Epidermal melanocyte (primary cell): Measurements from ENCODE around the gene MAN1C1.

Experiments used
- DNase-seq: peaks from one replicate; pipeline ENCODE4 v3.0.0; 2011; ENCODE audit warnings: low spot score; ENCODE audit not compliant: insufficient read length

The MAN1C1 gene

DNA sequence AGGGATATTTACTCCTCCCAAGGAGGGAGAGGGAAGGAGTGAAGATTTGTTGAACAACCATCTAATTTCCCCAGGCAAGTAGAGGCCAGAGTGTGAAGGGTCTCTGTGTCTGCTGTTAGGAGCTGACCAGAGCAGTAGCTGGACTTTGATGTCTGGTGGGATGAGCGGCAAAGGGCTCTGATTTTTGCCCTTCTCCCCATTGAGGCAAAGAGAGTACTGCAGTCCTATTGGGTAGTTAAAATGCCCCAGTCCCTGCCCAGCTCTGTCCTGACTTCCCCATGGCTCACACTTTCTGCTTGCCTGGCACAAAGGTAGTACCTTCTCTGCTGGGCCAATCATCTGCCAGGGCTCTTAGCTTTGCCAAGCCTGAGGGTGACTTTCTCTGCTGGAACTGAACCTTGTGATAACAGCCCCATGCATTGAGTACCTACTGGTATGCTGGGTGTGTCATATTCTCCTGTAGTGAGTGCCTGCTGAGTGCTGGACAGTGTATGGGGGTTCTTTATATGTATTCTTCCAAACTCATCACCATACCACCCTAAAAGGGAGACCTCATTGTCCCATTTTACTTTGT is 119.5 kb downstream of the MAN1C1 start:
- peak; percentile 5 for DNase-seq

DNA sequence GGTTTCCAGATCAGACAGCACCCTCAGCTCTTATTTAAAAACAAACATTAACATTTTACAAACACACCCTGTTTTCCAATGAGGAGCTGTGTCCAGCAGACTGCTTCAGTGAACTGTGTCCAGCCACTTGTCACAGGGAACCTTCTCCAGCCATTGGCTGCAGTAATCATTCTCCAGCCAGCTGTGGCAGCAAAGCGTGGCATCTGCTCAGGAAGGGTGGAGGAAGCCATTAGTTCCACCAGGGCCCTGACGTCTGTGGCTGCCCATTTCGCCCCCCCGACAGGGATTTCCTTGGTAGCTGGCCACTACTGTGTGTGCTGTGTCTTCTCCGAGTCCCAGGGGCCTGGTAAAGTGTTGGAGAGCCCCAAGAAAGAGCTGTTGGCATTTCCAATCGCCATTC is 120.5 kb downstream of the MAN1C1 start:
- DNase-seq: peak; percentile 19

DNA sequence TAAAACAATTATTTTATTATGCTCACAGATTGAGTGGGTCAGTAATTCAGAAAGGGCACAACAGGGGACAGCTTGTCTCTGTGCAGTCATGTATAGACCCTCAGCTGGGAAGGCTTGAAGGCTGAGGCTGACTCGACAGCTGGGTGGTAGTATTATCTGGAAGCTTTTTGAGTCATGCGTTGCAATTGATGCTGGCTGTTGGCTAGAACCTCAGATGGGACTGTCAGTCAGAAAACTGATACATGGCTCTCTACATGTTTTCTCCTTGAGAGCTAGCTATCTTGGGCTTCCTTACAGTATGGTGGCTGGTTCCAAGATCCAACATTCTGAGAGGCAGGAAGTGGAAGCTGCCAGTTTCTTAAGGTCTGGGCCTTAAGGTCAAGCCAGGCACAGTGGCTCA is 121.9 kb downstream of the MAN1C1 start:
- no peak for DNase-seq

DNA sequence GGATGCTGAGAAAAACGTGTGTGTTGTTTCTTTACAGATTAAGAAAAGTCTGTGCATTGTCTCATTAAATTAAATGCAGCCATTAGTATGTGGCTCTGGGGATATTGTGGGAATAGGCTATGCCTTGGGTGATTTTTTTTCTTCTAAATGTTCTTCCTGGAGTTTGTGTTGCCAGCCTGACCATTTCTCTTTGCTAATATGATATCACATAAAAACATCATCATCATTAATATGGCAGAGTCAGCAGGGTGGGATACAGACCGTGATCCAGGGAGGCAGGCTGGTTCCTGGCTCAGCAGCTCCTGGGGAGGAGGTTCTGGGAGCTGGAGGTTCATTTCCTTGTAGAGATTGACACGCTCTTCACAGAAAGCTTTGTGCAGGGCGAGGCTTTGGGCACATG is 122.8 kb downstream of the MAN1C1 start:
- no peak for DNase-seq

DNA sequence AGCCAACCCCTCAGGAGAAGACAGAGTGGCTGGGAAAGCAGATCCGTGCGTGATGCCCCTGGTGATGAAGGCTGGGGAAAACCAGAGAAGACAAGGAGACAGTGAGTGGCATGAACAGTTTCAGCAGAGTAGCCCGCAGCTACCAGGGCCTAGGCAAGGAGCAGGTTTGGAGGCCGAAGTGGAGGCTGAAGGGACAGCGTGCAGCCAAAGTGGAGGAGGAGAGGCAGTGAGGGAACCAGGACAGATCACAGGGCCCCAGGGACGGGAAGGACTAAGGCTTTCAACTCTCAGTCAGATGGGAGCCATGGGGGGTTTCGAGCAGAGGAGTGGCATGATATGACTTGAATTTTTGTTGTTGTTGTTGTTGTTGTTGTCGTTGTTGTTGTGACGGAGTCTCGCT is 123.5 kb downstream of the MAN1C1 start:
- DNase-seq: no peak

DNA sequence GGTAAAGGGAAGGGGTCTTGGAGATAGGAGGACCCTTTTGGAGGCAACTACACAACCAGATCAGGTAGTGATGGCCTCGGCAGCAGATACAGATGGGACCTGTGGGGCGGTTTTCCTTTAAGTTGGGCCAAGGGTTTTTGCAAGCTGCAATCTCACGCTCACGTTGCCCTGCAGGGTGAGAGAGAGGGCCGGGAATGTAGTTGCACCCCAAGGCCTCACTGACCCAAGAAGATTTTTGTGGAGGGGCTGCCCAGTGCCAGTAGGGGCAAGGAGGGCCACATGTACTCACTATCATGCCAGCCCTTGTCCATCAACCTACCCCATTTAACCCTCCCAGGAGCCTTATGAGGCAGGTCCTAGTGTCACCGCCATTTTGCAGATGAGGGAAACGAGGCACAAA is 125.7 kb downstream of the MAN1C1 start:
- DNase-seq: no peak

DNA sequence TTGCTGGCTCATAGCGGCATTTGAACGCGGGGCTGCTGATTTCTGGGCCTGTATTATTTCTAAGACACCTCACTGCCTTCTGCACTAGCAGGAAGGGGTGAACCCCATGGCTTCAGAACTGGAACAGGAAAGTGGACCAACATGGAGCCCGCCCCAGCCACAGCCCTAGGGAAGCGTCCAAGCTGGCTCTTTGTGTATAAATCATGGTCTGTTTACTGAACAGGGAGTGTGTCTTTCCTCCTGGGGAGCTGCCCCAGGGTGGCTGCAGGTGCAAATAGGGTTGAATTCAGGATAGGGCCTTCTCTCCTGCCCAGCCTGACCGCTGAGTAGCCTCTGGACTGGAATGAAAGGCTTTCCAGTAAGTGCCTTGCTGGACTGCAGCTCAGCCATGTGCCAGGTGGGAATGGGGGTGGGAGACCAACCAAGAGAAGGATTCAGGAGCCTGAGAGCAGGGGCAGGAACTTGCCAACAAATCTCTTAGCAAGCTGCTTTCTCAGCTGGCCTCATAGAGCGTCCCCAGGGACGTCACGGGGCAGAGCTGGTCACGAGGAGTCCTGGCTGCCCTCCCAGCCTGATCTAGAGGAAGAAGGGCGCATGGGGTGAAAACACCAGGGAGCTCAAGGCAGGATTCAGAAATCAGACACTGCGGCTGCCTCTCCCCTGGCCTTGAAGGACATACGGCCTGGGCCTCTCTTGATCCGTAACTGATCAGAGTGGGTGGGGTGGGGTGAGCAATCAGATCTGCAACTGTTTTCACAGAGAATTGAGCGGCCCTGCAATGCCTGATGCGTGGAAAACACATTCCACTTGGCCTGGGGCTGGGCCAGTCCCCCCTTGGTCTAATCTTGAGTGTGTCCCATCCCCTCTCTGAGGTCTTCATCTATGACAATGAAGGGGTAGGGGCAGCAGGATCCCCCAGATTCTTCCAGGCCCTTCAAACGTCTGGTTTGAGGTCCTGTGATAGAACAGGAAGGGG is 126.9 kb downstream of the MAN1C1 start:
- peak; percentile 82 for DNase-seq

DNA sequence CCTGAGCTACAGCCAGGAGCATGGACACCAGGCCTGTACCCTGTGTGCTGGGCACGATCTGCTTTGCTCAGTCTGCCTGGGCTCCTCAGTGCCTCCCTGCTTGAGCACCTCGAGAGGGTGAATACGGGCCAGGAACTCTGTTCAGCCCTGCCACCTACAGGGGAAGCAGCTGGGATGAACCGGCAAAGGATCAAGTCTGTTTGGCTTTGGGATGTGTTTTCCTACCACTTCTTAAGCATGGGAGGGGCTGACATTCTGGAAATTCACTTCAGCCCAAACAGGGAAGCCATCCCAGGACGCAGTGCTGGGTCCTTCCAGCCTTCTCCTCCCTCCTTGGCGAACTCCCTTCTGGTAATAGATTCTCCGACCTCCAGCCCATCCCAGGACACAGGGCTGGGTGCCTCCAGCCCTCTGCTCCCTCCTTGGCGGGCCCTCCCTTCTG is 127.6 kb downstream of the MAN1C1 start:
- DNase-seq: peak; percentile 53

DNA sequence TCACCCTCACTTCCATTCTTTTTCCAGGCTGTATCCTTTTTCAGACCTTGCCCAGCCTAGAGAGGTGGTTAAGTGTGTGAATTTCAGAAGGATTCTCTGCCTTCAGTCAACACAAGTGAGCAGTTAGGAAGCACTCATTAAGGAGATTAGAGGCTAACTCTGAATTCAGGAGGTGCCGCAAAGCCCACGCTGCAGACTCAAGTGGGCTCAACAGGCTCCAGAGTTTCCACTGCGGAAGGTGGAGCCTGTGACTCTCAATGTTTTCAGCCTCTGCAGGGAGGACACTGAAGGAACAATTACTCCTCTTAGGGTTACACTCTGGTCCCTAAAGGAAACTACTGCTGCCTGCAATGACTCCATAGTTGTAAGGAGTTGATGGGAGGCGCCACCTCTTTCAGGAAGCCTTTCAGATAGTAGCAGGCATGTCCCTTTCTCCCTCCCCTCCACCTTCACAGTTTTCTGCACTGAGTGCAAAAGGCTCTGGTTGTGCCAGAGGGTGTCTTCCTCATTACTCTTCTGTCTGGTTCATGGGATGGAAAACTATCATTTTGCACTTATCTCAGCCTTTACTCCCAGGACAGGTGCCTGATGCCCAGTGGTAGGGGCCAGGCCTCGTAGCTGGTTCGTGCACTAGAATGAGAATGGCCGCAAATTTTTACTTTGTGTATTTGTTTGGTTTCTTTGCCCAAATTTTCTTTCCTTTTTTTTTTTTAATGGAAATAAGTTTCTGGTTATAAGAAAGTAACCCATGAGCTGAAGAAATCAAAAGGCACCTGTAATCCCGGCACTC is 128.2 kb downstream of the MAN1C1 start:
- no peak for DNase-seq

DNA sequence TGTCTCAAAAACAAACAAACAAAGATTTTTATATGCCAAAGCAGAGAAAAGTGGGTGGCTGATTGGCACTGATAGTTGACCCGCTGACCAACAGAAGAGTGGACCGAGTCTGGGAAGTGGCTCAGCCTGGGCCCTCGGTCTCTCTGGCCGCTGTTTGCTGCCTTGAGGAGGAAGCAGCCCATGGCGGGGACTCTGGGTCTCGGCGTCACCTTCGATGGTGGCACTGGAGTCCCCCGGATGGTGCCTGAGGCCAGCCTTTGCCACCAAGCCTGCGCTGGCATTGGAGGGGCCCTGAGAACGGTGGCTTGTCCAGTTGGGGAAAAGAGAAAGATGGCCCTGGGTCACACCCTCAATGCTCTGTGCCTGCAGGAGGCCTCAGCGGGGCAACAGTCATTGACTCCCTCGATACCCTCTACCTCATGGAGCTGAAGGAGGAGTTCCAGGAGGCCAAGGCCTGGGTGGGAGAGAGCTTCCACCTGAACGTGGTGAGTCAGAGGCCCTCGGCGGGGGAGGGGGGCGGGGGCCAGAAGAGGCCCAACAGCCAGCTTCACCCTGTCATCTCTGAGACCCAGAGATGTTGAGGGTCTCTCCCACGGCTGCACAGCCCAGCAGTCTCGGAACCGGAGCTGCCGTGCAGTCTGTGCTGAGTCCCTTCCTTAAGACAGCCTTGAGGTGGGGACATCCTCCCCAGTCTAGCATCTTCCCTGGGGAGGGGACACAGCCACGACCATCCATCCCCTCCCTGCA is 129.9 kb downstream of the MAN1C1 start:
- DNase-seq: no peak

DNA sequence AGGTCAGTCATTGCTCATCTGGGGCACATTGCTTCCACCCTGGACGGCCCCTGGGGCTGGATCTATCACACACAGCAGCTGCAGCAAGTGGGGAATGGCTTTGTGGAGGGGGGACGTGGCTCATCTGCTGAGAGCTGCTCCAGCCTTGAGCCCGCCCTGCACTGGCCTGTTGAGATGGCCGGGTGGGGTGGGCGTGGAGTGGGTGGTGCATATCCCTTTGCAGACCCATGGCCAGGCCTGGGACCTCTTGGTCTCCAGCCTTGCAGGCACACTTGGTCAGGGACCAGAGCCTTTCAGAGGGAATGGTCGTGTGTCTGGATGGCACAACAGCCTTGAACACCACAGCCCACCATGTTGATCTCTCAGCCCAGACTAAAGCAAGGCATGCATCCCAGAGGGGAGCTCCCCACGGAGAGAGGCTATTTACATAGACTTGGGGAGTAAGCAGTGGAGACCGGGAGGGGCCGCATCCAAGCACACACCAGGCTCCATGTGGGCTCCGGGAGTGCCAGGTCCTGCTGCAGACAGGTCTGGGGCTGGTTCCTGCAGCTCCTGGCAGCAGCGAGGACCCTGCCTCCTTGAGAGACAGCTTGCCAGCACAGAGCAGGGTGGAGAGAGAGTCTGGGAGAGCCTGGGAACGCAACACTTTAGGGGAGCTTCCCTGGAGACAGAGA is 130.6 kb downstream of the MAN1C1 start:
- no peak for DNase-seq

DNA sequence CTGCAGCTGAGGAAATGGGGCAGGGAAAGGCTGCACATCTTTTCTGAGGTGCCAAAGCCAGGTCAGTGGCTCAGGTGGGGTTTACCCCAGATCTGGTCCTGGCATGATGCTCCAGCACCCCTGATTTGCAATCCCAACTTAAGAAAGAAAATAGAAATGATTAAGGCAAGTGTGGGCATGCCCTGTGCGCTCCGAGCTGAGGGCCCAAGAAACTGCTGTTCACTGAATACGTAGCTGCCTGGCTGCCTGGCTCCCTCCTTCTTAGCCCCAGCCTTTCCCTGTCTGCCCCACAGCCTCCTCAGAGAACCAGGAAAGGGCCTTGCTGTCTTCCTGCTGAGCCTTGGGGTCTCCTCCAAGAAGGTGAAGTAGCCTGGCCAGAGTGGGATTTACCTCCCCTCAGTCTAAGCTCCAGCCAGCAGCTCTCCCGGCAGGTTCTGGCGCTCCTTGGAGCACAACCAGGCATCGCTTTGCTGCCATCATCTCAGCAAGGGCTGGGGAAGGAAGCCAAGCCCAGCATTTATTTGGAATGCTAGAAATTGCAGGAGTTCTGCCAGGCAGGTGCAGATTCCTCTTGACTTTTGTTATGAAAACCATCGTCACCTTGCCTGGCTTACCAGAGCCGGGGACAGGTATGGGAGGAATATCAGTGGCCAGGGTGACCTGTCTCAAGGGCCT is 132.1 kb downstream of the MAN1C1 start:
- DNase-seq: no peak

DNA sequence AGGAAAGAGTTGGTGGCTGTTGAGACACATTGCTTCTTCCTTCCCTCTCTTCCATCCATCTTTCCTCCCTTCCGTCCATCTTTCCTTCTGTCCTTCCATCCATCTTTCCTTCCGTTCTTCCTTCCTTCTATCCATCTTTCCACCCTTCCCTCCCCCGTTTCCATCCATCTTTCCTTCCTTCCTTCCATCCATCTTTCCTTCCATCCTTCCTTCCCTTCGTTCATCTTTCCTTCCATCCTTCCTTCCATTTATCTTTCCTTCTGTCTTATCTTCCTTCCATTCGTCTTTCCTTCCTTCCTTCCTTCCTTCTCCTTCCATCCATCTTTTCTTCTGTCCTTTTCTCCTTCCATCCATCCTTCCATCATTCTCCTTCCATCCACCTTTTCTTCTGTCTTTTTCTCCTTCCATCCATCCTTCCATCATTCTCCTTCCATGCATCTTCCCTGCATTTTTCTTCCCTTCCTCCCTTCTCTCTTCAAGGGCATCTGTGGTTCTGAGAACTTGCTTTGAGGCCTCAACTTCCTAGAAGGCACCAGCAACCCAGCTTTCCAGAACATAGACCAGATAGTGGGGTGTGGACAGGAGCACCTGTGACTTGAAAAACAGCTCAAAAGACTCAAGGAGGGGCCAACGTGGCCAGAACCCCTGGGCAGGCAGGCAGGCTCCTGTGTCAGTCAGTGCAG is 134.5 kb downstream of the MAN1C1 start:
- no peak for DNase-seq

DNA sequence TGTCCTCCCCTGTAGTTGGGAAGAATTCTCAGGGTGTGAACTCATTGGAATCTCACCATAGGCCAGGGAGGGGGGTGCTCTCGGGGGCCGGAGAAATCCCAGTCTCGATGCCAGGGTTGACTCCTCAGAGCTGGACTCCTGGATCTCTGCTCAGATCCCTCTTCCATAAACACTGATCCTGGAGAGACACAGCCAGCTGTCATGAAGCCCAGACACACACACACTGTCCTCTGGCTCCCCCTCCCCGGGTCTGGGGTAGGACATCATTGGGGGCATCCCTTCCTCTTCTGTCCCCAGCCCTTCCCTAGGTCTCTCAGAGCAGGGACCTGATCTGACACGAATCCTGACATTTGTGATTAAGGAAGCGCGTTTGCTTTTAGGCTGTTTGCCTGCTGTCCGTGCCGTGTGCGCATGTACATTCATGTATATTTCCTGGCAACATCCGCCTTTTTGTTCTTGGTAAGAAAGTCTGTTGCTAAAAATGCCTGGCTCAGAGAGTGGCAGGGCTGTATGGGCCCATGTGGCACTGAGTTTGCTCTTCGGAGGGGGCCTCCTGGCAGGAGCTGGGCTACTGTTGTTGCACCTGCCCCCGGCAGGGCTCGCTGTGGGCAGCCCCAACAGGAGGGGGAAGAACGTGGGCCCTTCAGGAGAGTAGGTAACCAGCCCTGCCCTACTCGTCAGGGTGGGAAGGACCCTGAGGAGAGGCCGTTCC is 138.0 kb downstream of the MAN1C1 start:
- no peak for DNase-seq

DNA sequence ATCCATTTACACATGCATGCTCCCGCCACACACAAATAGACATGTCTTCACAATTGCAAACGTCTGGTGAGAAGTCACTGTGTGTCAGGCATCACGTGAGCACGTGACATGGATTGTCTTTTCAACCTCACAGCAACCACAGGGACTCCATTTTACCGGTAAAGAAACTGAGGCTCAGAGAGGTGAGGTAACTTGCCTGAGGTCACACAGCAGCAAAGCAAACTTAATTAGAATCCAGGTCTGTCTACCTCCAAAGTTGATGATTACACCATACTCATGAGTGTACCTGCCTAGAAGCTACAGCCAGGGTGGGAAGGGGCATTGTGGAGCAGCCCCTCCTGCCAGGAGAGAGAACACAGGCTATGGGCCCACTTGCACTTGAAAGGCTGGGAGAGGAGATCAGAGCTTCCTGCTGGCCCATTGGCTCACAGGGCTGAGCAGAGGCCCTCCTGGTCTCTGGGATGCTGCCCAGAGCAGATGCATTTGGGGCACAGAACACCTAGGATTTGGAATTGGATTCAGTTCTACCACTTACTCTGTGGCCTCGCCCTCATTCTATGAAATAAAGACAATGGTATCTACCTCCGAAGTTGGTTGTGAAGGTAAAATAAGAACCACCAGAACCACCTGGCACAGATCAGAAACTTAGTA is 139.0 kb downstream of the MAN1C1 start:
- no peak for DNase-seq

DNA sequence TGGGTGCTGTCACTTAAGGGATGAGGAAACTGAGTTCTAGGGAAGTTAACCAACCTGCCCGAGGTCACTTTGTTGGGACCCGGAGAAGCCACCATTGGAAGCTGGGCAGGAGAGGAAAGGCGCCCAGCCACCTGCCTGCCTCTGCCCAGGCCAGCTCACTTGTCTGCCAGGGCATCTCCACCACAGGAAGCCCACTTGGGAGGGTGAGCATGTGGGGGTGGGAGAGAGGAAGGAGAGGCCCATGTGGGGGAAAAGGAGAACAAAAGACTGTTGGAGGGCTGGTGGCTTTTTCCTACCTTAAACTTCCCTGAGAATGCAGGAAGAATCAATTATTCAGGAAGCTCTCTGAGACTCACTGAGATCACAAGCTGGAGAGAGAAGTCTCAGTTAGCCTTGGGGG is 139.6 kb downstream of the MAN1C1 start:
- DNase-seq: no peak

DNA sequence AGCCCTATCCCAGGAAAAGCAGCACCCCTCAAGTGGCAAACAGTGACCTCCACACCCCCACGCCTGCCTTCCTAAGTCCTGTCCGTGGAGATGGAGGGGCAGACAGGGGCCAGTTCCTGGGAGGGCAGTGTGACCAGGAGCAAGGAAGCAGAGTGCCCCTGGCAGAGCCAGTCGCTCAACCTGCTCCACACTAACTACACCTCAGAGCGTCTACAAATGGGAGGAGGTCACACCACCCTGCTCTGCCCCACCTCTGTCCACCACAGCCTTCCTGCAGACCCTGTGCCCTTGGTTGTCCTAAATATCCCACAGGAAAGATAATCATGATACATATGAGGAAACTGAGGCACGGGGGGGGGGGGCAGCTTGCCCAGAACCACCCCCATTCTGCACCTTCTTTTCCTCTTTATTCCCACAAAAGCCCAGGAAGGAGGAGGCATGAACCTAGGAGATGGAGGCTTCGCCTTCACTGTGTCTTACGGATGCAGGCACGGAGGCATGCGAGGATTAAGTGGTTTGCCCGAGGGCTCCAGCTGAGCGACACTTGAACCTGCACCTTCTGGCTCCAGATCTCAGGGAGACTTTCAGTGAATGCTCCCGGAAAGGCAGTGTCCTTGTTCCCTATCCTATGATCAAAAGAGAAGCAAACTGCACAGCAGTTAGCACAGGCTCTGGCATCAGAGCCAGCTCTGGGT is 140.7 kb downstream of the MAN1C1 start:
- DNase-seq: no peak

DNA sequence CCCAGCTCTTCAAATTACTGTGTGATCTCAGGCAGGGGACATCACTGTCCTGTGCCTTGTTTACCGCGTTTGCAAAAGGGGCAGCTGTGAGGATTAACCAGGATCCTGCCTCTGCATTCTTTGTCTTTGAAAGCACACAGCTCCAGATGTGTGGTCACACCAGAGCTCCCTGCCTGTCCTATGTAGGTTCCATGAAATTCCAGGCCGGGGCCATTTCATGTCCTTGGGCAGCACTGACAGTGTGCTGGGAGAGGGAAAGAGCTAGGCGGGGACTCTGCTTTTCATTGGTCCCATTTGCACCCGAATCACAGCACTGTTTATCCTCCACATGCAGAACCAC is 141.2 kb downstream of the MAN1C1 start:
- DNase-seq: no peak
